ENCODE measurements around the gene CFAP45. TPM values are rescaled to one million over a fixed set of nuclear protein-coding genes. Genes with fewer than 3 reads are reported as not detected.
A peak's percentile ranks its signal among the peaks of the same experiment; 100 is the strongest.

CFAP45 gene
- total and polyA plus RNA-seq, 2 donors from 2014 or later = 1.0 to 14.2 TPM

DNA sequence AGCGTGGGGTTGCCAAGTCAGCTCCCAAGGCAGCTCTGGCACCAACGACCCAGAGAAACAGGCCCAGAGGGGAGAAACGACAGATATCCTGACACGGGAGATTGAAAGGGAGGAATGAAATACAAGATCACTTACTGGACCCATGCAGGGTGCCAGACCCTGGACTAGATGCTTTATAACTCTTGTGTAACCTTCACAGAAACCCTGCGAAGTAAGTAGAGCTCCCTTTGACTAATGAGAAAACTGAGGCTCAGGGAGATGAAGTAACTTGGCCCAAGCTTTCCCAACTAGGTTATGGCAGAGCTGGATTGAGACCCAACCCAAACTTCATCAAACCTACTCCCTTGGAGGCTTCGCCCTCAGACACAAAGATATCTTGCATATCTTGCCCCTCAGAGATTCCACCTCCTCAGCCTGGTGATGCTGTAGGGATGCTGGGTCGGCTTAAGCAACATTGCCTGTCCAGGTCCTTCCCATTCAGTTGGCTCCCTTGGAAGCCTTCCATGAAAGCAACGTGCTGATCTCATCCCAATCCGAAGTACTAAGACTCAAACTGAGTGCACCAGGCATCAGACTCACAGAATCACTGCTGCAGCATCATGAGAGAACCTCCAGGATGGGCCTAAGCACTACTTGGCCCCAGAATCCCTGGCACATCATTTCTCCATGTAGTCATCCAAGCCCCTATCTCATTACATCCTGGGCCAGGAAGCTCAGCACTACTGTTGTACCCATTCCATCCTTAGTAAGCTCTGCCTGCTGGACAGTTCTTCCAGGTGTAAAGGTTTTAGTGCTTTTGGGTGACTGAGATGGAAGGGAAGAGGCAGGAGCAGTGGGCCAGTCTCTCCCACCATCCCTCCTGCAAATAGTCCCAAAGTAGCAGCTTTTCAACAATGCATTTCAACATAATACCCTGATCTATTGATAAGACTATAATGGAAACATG, 46.5 kb upstream of the CFAP45 start:
- Histone ChIP-seq H3K4me3 (ENCODE audit: low read length in 3 of 3) (peak overlapping the region in 2 of 3 donors; percentile 33 to 60), H3K9me3 (ENCODE audit: control insufficient read depth in 2 of 3, insufficient read depth in 1 of 3, low read length in 3 of 3) (no peaks in the 10 kb centered on the region), H3K4me1 (ENCODE audit: control insufficient read depth in 2 of 3, insufficient read depth in 2 of 3, low read depth in 1 of 3, low read length in 3 of 3) (peaks cover 0 to 6% (median 5%) of the 10 kb centered on the region in 3 donors), H3K27me3 (ENCODE audit: control insufficient read depth, insufficient read depth, low read length) (no peaks in the 10 kb centered on the region), H3K9ac (ENCODE audit: low read length in 3 of 3) (no peak overlapping the region), H3K27ac (ENCODE audit: low read depth in 2 of 2, low read length in 2 of 2) (no peak overlapping the region), H3K36me3 (ENCODE audit: control insufficient read depth in 2 of 3, insufficient read depth in 3 of 3, low read length in 3 of 3) (no peaks in the 10 kb centered on the region)
- intact Hi-C loops (cut with DNase I) = no loop called here
- FAIRE-seq (no peak), DNase-seq (no peak)
- TF ChIP-seq, protein P1, sequence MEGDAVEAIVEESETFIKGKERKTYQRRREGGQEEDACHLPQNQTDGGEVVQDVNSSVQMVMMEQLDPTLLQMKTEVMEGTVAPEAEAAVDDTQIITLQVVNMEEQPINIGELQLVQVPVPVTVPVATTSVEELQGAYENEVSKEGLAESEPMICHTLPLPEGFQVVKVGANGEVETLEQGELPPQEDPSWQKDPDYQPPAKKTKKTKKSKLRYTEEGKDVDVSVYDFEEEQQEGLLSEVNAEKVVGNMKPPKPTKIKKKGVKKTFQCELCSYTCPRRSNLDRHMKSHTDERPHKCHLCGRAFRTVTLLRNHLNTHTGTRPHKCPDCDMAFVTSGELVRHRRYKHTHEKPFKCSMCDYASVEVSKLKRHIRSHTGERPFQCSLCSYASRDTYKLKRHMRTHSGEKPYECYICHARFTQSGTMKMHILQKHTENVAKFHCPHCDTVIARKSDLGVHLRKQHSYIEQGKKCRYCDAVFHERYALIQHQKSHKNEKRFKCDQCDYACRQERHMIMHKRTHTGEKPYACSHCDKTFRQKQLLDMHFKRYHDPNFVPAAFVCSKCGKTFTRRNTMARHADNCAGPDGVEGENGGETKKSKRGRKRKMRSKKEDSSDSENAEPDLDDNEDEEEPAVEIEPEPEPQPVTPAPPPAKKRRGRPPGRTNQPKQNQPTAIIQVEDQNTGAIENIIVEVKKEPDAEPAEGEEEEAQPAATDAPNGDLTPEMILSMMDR (IDR thresholded peaks at IDR 0.05; ENCODE audit: borderline replicate concordance, extremely low read depth, insufficient read depth) = no peak

DNA sequence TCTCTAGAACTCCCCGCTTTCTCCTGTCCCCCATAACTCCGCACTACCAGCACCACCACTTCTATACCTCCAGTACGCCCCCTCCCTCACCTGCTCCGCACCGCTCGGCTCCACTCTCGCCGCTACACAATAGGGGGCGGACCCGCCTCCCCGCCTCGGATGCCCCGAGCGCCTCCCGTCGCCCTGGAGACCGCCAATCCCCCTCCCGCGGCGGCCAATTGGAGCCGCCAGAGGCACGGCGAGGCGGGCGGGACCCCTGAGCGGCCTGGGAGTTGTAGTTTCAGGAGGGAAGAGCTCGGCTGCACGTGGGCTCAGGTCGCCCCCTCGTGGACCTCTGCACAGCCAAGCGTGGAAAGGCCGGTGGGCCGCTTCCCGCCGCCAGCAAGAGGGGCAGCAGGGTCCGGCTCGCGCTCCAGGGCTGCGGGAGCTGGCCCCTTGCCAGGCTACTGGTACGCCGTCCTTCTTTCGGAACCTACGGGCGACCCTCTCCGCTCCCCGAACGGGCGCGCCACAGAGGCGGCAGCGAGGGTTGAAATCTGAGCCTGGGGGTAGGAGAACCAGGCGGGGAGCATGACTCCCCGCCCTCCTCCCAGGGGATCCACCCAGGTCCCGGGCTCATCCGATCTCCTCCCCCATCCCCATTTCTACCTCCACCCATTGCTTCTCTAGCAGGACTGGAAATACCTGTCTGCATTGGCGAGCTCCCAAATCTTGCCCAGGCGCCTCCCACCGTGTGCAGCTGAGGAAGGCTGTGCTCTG, 45.7 kb upstream of the CFAP45 start, which contains the start of gene IGSF9:
Gene IGSF9 (minus strand): TSS at position 131 of the 759 bp plus-strand sequence. CDS start 2,159 bp downstream, outside the sequence.
- no peak within 1 kb of the TSS for H3K27ac ChIP-seq (ENCODE audit: low read depth in 2 of 2, low read length in 2 of 2)
- no peak for FAIRE-seq
- H3K4me1 ChIP-seq (ENCODE audit: control insufficient read depth in 2 of 3, insufficient read depth in 2 of 3, low read depth in 1 of 3, low read length in 3 of 3) = peaks cover 0 to 6% (median 5%) of the 10 kb centered on the region in 3 donors
- TF ChIP-seq, protein P1 (IDR thresholded peaks at IDR 0.05; ENCODE audit: borderline replicate concordance, extremely low read depth, insufficient read depth) = peak; percentile 36
- no peaks in the 10 kb centered on the region for H3K9me3 ChIP-seq (ENCODE audit: control insufficient read depth in 2 of 3, insufficient read depth in 1 of 3, low read length in 3 of 3)
- peak; percentile 93 to 98 (median 96) for DNase-seq
- intact Hi-C loops (cut with DNase I) = no loop called here
- H3K27me3 ChIP-seq (ENCODE audit: control insufficient read depth, insufficient read depth, low read length) = no peaks in the 10 kb centered on the region
- H3K36me3 ChIP-seq (ENCODE audit: control insufficient read depth in 2 of 3, insufficient read depth in 3 of 3, low read length in 3 of 3) = no peaks in the 10 kb centered on the region
- H3K4me3 ChIP-seq (ENCODE audit: low read length in 3 of 3) = peak within 1 kb of the TSS; percentile 33 to 79 (median 60)
- peak within 1 kb of the TSS in 1 of 3 donors; percentile 58 for H3K9ac ChIP-seq (ENCODE audit: low read length in 3 of 3)

DNA sequence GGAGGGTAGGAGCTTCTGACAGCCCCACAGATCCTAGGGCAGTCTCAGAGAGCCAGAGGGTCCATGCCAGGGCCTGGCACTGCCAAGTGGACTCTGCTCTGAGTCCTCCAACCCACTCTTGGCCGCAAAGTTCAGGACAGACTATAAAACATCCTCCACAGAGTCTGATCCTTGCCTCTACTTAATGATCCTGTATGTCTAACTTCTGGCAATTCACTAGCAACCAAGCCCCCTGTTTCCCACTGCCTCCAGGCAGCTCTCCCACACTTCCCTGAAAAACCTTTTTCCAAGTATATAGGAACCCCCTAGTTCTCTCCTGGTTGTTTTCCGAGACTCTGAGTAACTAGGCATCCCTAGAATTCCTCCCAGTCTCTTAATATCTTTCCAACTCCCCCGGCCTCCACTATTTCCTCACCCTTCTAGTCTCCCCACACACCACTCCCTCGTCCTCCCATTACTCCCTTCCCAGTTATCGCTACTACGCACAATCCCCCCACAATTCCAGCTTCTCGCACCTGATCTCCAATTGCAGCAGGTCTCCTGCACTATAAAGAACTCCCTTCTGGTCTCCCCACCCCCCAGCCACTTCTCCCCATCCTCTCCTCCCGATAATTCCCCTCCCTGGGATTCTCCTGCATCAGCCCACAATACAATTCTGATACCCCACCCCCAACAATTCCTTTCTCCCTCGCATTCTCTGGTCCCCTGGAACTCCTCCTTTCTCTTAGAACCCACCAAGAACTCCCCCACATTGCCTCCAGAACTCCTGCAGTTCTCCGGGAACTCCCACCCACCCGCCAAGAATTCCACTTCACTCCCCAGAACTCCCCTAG, 44.9 kb upstream of the CFAP45 start:
- Histone ChIP-seq H3K27me3 (ENCODE audit: control insufficient read depth, insufficient read depth, low read length) (no peaks in the 10 kb centered on the region), H3K36me3 (ENCODE audit: control insufficient read depth in 2 of 3, insufficient read depth in 3 of 3, low read length in 3 of 3) (no peaks in the 10 kb centered on the region), H3K4me3 (ENCODE audit: low read length in 3 of 3) (peak overlapping the region in 2 of 3 donors; percentile 60 to 79), H3K4me1 (ENCODE audit: control insufficient read depth in 2 of 3, insufficient read depth in 2 of 3, low read depth in 1 of 3, low read length in 3 of 3) (peaks cover 0 to 6% (median 5%) of the 10 kb centered on the region in 3 donors), H3K9me3 (ENCODE audit: control insufficient read depth in 2 of 3, insufficient read depth in 1 of 3, low read length in 3 of 3) (no peaks in the 10 kb centered on the region), H3K27ac (ENCODE audit: low read depth in 2 of 2, low read length in 2 of 2) (no peak overlapping the region), H3K9ac (ENCODE audit: low read length in 3 of 3) (peak overlapping the region in 1 of 3 donors; percentile 58)
- intact Hi-C loops (cut with DNase I) = no loop called here
- FAIRE-seq = no peak
- DNase-seq = peak in 2 of 5 donors; percentile 25 to 55
- TF ChIP-seq, protein P1 (IDR thresholded peaks at IDR 0.05; ENCODE audit: borderline replicate concordance, extremely low read depth, insufficient read depth) = no peak

All from kidney (tissue), 14 donors.